ENCODE measurements around the gene ZMYND12.

DNA sequence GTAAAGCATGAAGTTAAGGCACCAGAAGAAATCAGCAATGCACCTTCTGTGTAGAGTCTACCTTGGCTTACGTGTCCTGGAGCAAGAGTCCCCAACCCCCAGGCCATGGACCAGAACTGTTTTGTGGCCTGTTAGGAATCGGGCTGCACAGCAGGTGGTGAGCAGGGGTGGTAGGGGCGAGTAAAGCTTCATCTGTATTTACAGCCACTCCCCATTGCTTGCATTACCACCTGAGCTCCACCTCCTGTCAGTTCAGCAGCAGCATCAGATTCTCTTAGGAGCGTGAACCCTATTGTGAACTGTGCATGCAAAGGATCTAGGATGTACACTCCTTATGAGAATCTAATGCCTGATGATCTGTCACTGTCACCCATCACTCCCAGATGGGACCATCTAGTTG lies 21.5 kb downstream of the ZMYND12 start:
- TF ChIP-seq, protein P1, sequence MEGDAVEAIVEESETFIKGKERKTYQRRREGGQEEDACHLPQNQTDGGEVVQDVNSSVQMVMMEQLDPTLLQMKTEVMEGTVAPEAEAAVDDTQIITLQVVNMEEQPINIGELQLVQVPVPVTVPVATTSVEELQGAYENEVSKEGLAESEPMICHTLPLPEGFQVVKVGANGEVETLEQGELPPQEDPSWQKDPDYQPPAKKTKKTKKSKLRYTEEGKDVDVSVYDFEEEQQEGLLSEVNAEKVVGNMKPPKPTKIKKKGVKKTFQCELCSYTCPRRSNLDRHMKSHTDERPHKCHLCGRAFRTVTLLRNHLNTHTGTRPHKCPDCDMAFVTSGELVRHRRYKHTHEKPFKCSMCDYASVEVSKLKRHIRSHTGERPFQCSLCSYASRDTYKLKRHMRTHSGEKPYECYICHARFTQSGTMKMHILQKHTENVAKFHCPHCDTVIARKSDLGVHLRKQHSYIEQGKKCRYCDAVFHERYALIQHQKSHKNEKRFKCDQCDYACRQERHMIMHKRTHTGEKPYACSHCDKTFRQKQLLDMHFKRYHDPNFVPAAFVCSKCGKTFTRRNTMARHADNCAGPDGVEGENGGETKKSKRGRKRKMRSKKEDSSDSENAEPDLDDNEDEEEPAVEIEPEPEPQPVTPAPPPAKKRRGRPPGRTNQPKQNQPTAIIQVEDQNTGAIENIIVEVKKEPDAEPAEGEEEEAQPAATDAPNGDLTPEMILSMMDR (IDR thresholded peaks at IDR 0.05): no peak
- TF ChIP-seq POLR2A (IDR thresholded peaks at IDR 0.05) (no peak), EP300 (IDR thresholded peaks at IDR 0.05) (no peak), POLR2AphosphoS5 (IDR thresholded peaks at IDR 0.05) (no peak)

All from sigmoid colon (tissue), 4 donors.